Activated naive CD8-positive, alpha-beta T cell treated with anti-CD3 and anti-CD28 coated beads, Interleukin-2, amount 10 ng/mL, durations not matched to agents 7 days and 5 days (primary cell): ENCODE measurements around the gene PDE7B. TPM values are rescaled to one million over a fixed set of nuclear protein-coding genes. Genes with fewer than 3 reads are reported as not detected.

Source experiments
- ATAC-seq: fragments of 150-1000 bp; cut with Tn5 transposase; one replicate; pipeline ENCODE4 v1.10.0; 2021; ENCODE audit warnings: low read depth, moderate library complexity
- POLR2A ChIA-PET: fragments of 350-600 bp; sonication (Branson Sonifier 250); formaldehyde crosslinking; loops from one replicate; lab custom pipeline; 2021; ENCODE audit warnings: antibody characterized with exemption; lab: Charles Lee
- DNase-seq: peaks from one replicate; pipeline ENCODE4 v3.0.0; 2021
- H3K27ac Mint-ChIP-seq: one replicate; pipeline ENCODE4 v1.8.0; 2022; ENCODE audit warnings: mild to moderate bottlenecking, mixed read lengths
- H3K27me3 Mint-ChIP-seq: one replicate; pipeline ENCODE4 v1.8.0; 2022; ENCODE audit warnings: mild to moderate bottlenecking, moderate library complexity, mixed read lengths
- H3K36me3 Mint-ChIP-seq: one replicate; pipeline ENCODE4 v1.8.0; 2021; ENCODE audit warnings: mild to moderate bottlenecking, mixed read lengths
- H3K4me1 Mint-ChIP-seq: one replicate; pipeline ENCODE4 v1.8.0; 2021; ENCODE audit warnings: mixed read lengths
- H3K4me3 Mint-ChIP-seq: one replicate; pipeline ENCODE4 v1.8.0; 2022; ENCODE audit warnings: mild to moderate bottlenecking, moderate library complexity, mixed read lengths
- H3K9me3 Mint-ChIP-seq: one replicate; pipeline ENCODE4 v1.8.0; 2021; ENCODE audit warnings: mixed read lengths
- total RNA-seq, 2 experiments: library from RNA; stranded (reverse); gene quantifications; one replicate each; pipeline ENCODE4 v1.2.3, GENCODE V29; 2021

Gene PDE7B
- total RNA-seq, 2 experiments from 2014 or later = 0.14 to 0.42 TPM

DNA sequence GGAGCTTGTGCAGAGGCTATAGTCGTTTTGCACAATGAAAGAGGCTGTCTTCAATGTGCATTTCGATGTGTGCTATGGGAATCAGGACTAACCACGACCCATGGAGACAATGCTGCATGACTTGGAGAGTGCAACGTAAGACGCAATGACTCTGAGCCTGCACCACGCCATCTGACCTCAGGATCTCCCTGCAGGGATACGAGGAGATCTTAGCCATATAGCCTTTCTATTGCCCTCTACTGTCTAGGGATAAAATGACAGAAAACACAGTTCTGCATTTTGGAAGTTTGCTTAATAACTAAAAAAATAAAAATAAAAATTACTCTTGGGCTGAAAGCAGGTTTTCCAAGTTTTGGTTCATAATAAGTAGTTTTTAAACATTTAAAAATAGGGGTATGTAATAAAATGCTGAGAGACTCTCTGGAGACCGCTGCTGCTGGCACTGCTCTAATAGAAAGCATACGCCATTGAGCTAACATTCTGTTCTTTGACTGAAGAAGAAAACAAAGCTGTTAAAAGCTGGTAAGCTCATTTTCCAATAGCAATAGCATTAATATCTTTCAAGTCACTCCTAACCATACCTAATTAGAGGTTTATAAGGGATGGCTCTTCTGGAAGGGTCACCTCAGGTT is 87.2 kb downstream of the PDE7B start:
- Mint-ChIP-seq H3K27me3 (no peaks in the 10 kb centered on the region), H3K27ac (no peak overlapping the region), H3K4me1 (no peaks in the 10 kb centered on the region), H3K4me3 (no peak overlapping the region), H3K36me3 (no peaks in the 10 kb centered on the region), H3K9me3 (no peaks in the 10 kb centered on the region)
- ATAC-seq (no peak), DNase-seq (no peak)
- POLR2A ChIA-PET = no interaction called here

DNA sequence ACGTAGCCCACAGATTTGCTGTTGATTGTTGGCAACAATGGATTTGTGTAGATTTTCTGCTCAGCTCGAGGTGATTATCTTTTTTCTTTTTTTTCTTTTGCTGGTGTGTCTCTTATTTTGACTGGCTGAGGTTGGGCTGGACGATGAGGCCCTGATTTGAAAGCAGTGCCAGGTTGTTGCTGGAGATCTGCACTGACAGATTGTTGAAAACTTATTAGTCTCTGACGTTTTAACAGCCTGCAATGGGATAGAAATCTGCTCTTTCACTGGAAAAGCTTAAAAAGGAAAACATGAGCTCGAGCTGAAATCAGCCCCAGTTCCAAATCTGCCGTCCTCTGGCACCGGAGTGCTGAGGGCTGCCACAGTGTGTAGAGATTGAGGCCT is 87.7 kb downstream of the PDE7B start:
- Mint-ChIP-seq H3K9me3 (no peaks in the 10 kb centered on the region), H3K27me3 (no peaks in the 10 kb centered on the region), H3K4me1 (no peaks in the 10 kb centered on the region), H3K36me3 (no peaks in the 10 kb centered on the region), H3K27ac (no peak overlapping the region), H3K4me3 (no peak overlapping the region)
- DNase-seq = no peak
- POLR2A ChIA-PET = no interaction called here
- ATAC-seq = no peak

DNA sequence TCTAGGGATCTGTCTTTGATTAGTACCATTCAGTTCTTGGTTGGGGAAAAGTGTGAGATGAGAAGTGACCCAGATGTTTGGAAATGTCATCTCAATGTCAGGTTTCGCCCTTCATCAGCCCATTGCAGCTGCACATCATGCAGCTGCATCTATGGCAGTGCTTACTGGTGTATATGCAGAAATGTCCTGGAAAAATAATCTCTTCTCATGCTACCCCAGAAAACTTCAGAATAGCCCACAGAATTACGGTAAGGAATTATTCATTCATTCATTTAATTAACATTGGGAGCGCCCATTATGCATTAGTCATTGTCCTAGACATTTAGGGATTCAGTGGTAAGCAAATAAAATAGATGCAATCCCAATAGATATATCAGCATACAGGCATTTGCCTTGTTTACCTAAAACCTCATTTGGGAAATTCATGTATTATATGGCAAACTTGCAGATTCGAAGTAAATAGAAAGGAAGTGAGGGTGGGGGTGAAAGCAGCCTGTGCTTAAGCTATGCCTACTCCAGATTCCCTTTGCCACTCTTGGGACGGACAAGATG is 89.2 kb downstream of the PDE7B start:
- no peaks in the 10 kb centered on the region for H3K9me3 Mint-ChIP-seq
- H3K4me3 Mint-ChIP-seq = no peak overlapping the region
- POLR2A ChIA-PET = no interaction called here
- no peaks in the 10 kb centered on the region for H3K4me1 Mint-ChIP-seq
- H3K27ac Mint-ChIP-seq = no peak overlapping the region
- H3K36me3 Mint-ChIP-seq = no peaks in the 10 kb centered on the region
- DNase-seq (no peak), ATAC-seq (no peak)
- H3K27me3 Mint-ChIP-seq = no peaks in the 10 kb centered on the region

DNA sequence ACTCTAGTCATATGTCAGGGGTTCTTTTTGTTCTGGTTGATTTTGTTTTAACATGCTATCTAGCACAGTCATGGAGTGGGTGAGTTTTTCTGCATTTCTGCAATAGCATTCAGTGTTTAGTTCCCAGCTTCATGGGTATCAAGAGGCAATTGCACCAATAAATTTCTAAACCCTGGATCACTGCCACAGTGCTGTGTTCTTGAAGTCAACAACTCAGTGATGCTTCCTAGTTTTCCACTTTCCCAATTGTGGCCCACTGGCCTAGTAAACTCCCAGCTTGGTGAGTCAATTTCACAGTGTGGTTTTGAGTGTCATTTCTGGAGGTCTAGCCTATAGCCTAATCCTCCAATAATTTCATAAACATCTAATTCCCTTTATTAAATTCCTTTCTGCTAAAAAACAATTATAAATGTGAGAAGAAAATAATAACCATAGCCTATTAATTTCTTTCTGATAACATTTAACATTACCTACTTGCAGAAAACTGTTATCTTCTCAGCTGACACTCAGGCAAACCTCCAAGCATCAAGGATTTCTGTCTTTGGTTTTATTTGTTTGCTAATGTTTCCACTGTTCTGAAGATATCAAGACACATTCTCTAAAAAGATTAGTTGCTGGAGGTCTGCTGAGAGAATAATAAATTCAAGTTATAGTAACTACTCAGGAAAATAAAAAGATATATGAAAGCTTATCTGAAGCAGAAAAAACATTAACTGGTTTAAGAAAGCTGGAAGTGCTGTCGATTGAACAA is 89.9 kb downstream of the PDE7B start:
- Mint-ChIP-seq H3K9me3 (no peaks in the 10 kb centered on the region), H3K27ac (no peak overlapping the region), H3K4me3 (no peak overlapping the region), H3K4me1 (no peaks in the 10 kb centered on the region), H3K36me3 (no peaks in the 10 kb centered on the region), H3K27me3 (no peaks in the 10 kb centered on the region)
- POLR2A ChIA-PET = no interaction called here
- ATAC-seq (no peak), DNase-seq (no peak)

DNA sequence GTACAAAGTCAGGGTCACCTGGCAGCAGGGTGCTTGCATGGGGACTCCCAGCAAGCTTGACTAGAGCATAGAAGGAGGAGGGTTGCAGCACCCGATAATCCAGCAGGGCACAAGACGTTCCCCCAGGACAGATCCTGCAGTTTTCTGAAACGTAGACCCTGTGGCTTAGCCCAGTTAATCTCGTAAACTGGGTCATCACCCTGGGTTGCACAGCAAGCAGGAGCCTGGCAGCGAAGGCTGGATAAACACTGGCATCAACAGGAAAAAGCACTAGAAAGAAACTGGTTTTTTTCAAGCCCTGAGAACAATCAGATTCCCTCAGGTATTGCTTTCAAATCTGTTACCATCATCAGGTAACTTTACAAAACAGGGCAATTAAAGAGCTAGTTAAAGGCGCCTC is 92.6 kb downstream of the PDE7B start:
- H3K27ac Mint-ChIP-seq = no peak overlapping the region
- H3K9me3 Mint-ChIP-seq = no peaks in the 10 kb centered on the region
- no peaks in the 10 kb centered on the region for H3K27me3 Mint-ChIP-seq
- H3K36me3 Mint-ChIP-seq = no peaks in the 10 kb centered on the region
- H3K4me3 Mint-ChIP-seq = no peak overlapping the region
- ATAC-seq (no peak), DNase-seq (no peak)
- H3K4me1 Mint-ChIP-seq = no peaks in the 10 kb centered on the region
- POLR2A ChIA-PET = no interaction called here

DNA sequence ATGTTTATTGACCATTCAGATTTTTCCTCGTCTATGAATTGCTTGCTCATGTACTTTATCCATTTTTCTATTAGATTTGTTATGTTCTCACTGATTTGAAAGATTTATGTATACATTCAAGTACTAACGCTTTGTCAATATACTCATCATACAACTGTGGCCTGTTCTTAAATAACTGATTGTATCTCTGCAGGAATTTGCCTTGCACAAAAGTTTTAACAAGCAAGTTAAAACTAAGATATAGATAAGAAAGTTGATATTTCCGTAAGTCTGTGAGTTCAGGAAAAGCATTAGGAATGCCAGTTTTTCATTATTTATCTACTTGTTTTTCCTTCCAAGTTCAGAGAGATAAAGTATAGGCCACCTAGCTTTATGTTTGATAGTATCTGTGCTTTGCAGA is 95.2 kb downstream of the PDE7B start:
- H3K9me3 Mint-ChIP-seq = no peaks in the 10 kb centered on the region
- no peak for ATAC-seq
- POLR2A ChIA-PET = no interaction called here
- no peak overlapping the region for H3K4me3 Mint-ChIP-seq
- peaks cover 8% of the 10 kb centered on the region for H3K27me3 Mint-ChIP-seq
- H3K4me1 Mint-ChIP-seq = no peaks in the 10 kb centered on the region
- no peak for DNase-seq
- no peak overlapping the region for H3K27ac Mint-ChIP-seq
- no peaks in the 10 kb centered on the region for H3K36me3 Mint-ChIP-seq

DNA sequence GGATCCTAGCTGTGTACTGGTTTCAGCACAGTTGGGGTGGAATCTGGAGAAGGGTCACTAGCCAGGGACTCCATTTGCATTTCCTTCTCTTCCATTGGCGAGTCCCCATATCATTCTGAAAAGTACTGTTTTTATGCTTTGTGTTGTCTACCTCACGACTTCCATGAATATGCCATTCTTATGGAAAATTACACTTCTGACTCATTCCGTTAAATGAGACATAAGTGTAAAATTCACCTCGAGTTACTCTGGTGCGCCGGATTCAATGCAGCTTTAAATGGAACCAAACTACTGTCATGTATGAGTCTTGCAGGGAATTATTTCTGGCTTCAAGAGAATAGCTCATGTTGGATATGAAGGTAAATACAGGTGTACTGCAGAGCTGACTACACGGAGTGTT is 99.2 kb downstream of the PDE7B start:
- Mint-ChIP-seq H3K4me1 (no peaks in the 10 kb centered on the region), H3K36me3 (no peaks in the 10 kb centered on the region), H3K27me3 (peaks cover 8% of the 10 kb centered on the region), H3K27ac (no peak overlapping the region), H3K9me3 (no peaks in the 10 kb centered on the region), H3K4me3 (no peak overlapping the region)
- POLR2A ChIA-PET = no interaction called here
- ATAC-seq = no peak
- no peak for DNase-seq

DNA sequence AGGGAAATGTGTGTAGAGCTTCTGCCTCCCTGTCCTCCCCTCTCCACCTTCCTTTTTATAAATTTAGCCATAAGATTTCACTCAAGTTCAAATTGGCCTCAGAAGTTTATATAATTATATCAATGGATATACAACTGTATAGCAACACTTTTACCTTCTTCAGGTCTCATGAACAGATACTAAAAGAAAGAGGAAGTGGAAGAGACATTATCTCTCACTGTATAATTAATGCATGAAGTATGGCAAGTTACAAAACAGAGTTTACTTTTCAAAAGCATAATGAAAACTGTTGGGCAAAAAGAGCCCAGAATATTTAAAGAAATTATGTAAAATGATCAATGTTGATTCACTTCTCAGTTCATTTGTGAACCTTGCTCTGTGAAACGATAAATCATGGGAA is 99.7 kb downstream of the PDE7B start:
- Mint-ChIP-seq H3K4me3 (no peak overlapping the region), H3K4me1 (no peaks in the 10 kb centered on the region), H3K36me3 (no peaks in the 10 kb centered on the region), H3K9me3 (no peaks in the 10 kb centered on the region), H3K27ac (no peak overlapping the region), H3K27me3 (peaks cover 8% of the 10 kb centered on the region)
- ATAC-seq (no peak), DNase-seq (no peak)
- POLR2A ChIA-PET = no interaction called here

DNA sequence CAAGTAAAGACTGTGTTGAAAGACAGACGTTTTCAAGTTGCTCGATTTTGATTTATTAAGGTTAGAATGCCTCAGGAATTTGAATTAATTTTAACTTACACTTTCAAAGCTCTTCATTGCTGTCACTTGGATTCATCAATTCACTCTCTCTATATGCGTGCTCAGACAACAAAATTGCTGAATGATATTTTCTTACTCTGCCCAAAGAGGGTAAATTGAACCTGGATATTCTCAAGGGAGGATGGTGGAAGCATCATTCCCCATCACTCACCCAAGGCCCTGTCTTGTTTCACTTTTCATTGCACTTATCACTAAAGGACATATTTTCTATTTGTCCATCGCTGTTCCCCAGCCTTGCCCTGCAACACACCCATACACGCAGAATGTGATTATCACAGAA is 102.3 kb downstream of the PDE7B start:
- H3K9me3 Mint-ChIP-seq = no peaks in the 10 kb centered on the region
- H3K4me1 Mint-ChIP-seq = no peaks in the 10 kb centered on the region
- peaks cover 8% of the 10 kb centered on the region for H3K27me3 Mint-ChIP-seq
- H3K36me3 Mint-ChIP-seq = no peaks in the 10 kb centered on the region
- POLR2A ChIA-PET = no interaction called here
- no peak for ATAC-seq
- no peak for DNase-seq
- H3K27ac Mint-ChIP-seq = no peak overlapping the region
- no peak overlapping the region for H3K4me3 Mint-ChIP-seq

DNA sequence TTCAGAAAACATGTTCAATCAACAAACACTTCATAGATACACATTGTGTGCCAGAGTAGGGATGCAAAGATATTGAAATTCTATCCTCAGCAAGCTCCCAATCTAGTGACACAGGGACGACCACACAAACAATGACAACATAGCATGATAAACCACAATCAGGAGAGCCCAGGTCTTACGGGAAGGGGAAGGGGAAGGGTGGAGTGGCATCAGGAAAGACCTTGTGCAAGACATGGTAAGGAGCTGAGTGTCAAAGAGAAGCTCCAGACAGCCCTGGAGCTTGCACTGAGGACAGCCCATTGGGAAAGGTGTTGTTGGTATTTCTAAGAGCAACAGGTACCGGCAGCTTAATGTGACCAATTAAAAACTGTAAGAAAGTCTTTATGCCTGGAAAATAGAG is 103.6 kb downstream of the PDE7B start:
- no peak for DNase-seq
- H3K27me3 Mint-ChIP-seq = peaks cover 2% of the 10 kb centered on the region
- H3K9me3 Mint-ChIP-seq = no peaks in the 10 kb centered on the region
- no peaks in the 10 kb centered on the region for H3K36me3 Mint-ChIP-seq
- no peak overlapping the region for H3K4me3 Mint-ChIP-seq
- ATAC-seq = no peak
- no peaks in the 10 kb centered on the region for H3K4me1 Mint-ChIP-seq
- H3K27ac Mint-ChIP-seq = no peak overlapping the region
- POLR2A ChIA-PET = no interaction called here

DNA sequence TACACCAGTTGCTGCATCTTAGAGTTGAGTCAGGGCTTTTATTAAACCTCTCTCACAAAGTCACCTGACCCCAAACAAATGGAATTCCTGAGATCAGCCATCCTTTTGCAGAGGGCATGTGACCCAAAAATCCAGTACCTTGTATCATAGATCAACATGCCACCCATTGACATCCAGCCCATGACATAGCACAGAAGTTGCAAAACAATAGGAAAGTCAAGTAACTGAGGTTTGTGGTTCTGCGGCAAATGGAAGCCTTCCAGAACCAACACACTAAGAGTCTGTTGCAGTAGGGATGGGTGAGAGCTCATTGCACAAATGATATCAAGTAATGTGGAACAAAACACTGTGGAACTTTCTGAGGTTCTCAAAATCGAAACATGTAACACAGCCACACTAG is 111.2 kb downstream of the PDE7B start:
- Mint-ChIP-seq H3K9me3 (peaks cover 2% of the 10 kb centered on the region), H3K27me3 (peaks cover 2% of the 10 kb centered on the region), H3K27ac (no peak overlapping the region), H3K36me3 (peaks cover 1% of the 10 kb centered on the region), H3K4me3 (no peak overlapping the region), H3K4me1 (no peaks in the 10 kb centered on the region)
- POLR2A ChIA-PET = no interaction called here
- no peak for ATAC-seq
- DNase-seq = no peak

DNA sequence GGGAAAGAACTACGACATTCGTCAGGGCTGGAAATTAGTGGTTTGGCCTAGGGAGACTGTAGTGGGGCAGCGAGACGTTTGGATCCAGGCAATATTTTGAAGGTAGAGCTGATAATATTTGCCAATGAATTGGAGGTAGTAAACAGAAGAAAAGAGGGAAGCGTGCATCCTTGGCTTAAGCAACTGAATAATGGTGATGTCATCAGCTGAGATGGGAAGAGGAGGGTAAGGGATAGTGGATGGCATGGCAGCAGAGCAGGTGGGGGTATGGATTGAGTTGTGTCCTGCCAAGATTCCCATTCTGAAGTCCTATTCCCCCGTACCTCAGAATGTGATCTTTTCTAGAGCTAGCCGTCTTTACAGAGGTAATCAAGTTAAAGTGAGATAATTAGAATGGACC is 119.2 kb downstream of the PDE7B start:
- H3K4me1 Mint-ChIP-seq = no peaks in the 10 kb centered on the region
- peaks cover 5% of the 10 kb centered on the region for H3K27me3 Mint-ChIP-seq
- H3K27ac Mint-ChIP-seq = no peak overlapping the region
- POLR2A ChIA-PET = no interaction called here
- DNase-seq (no peak), ATAC-seq (no peak)
- H3K9me3 Mint-ChIP-seq = peaks cover 6% of the 10 kb centered on the region
- H3K4me3 Mint-ChIP-seq = no peak overlapping the region
- H3K36me3 Mint-ChIP-seq = no peaks in the 10 kb centered on the region

DNA sequence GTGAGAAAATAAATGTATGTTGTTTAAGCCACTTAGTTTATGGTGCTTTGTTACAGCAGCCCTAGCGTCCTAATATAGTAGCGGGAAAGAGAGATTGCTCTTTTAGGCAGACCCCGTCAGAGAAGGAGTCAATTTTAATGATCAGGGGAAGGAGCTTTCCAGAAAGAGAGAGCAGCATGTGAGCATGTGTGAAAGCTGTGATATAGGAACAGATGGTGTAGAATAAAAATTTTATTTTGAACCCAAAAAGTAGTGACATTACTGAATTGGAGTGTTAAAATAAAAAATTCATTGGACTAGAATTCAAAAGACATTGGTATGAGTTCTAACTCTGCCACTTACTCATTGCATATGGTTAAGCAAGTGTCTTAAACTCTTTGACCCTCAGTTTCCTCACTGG is 119.8 kb downstream of the PDE7B start:
- POLR2A ChIA-PET = no interaction called here
- H3K9me3 Mint-ChIP-seq = peaks cover 6% of the 10 kb centered on the region
- ATAC-seq (no peak), DNase-seq (no peak)
- no peak overlapping the region for H3K4me3 Mint-ChIP-seq
- no peak overlapping the region for H3K27ac Mint-ChIP-seq
- H3K36me3 Mint-ChIP-seq = no peaks in the 10 kb centered on the region
- H3K27me3 Mint-ChIP-seq = peaks cover 5% of the 10 kb centered on the region
- no peaks in the 10 kb centered on the region for H3K4me1 Mint-ChIP-seq

DNA sequence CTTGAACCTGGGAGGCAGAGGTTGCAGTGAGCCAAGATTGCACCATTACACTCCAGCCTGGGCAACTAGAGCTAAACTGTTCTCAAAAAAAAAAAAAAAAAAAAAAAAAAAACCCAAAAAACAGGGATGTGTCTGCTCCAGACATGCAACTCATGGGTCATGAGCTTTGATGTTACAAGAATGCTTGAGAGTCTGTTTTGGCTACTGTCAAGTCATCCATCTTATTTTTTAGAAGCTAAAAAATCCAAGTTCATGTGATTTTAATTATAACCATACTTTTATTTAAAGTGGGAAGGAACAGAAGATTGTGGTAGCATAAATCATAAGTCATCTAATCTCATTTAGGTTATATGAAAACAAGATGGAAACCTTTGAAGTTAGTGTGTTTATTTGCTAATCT is 120.6 kb downstream of the PDE7B start:
- H3K27me3 Mint-ChIP-seq = peaks cover 5% of the 10 kb centered on the region
- no peak for ATAC-seq

More for the DNA sequence above, 120.6 kb downstream of the PDE7B start:
- Mint-ChIP-seq H3K9me3 (peaks cover 6% of the 10 kb centered on the region), H3K4me3 (no peak overlapping the region), H3K36me3 (no peaks in the 10 kb centered on the region), H3K4me1 (no peaks in the 10 kb centered on the region), H3K27ac (no peak overlapping the region)
- no peak for DNase-seq
- POLR2A ChIA-PET = no interaction called here
